SKM-1 treated with dmso at 0.1 percent for 144 hours (cell line): Measurements from ENCODE around the gene FRS2.

Experiments used
- DNase-seq: peaks from one replicate; lab custom pipeline; 2025; ENCODE audit not compliant: unreplicated experiment; lab: John Stamatoyannopoulos, UW

FRS2 gene

GRCh38 chr12:69524331-69524630 is 54.1 kb downstream of the FRS2 start:
- no peak for DNase-seq

- no peak for DNase-seq
These were observed 54.7 kb downstream of the FRS2 start for GRCh38 chr12:69524755-69525469.

GRCh38 chr12:69527506-69528272 is 57.5 kb downstream of the FRS2 start:
- no peak for DNase-seq

- no peak for DNase-seq
These were observed 58.8 kb downstream of the FRS2 start for GRCh38 chr12:69529021-69529420.

GRCh38 chr12:69533844-69534243 is 63.7 kb downstream of the FRS2 start:
- no peak for DNase-seq

- no peak for DNase-seq
These were observed 64.2 kb downstream of the FRS2 start for GRCh38 chr12:69534389-69534822.

- DNase-seq, result no peak
These were observed 70.8 kb downstream of the FRS2 start for GRCh38 chr12:69540987-69541386.

- no peak for DNase-seq
These were observed 73.9 kb downstream of the FRS2 start for GRCh38 chr12:69544087-69544486.

- no peak for DNase-seq
These were observed 74.9 kb downstream of the FRS2 start for GRCh38 chr12:69545081-69545480.

- no peak for DNase-seq
These were observed 76.7 kb downstream of the FRS2 start for GRCh38 chr12:69546693-69547438.

GRCh38 chr12:69548687-69549086 is 78.5 kb downstream of the FRS2 start:
- DNase-seq, result no peak

- no peak for DNase-seq
These were observed 80.6 kb downstream of the FRS2 start for GRCh38 chr12:69550569-69551350.

- DNase-seq, result no peak
These were observed 83.5 kb downstream of the FRS2 start for GRCh38 chr12:69553628-69554248.

- no peak for DNase-seq
These were observed 85.3 kb downstream of the FRS2 start for GRCh38 chr12:69555461-69555860.

- DNase-seq, result no peak
These were observed 86.2 kb downstream of the FRS2 start for GRCh38 chr12:69556383-69556782.

GRCh38 chr12:69563166-69563762 is 93.1 kb downstream of the FRS2 start:
- DNase-seq, result no peak

- no peak for DNase-seq
These were observed 96.4 kb downstream of the FRS2 start for GRCh38 chr12:69566603-69567002.

- DNase-seq, result no peak
These were observed 99.0 kb downstream of the FRS2 start for GRCh38 chr12:69569236-69569635.

- DNase-seq, result no peak
These were observed 99.9 kb downstream of the FRS2 start for GRCh38 chr12:69570000-69570516.
